ENCODE data around the gene YAF2. TPM values are rescaled to one million over a fixed set of nuclear protein-coding genes. Genes with fewer than 3 reads are reported as not detected.

The YAF2 gene
- total and polyA plus RNA-seq, 10 donors, result 15.9 to 83.7 (median 49.2) TPM

DNA sequence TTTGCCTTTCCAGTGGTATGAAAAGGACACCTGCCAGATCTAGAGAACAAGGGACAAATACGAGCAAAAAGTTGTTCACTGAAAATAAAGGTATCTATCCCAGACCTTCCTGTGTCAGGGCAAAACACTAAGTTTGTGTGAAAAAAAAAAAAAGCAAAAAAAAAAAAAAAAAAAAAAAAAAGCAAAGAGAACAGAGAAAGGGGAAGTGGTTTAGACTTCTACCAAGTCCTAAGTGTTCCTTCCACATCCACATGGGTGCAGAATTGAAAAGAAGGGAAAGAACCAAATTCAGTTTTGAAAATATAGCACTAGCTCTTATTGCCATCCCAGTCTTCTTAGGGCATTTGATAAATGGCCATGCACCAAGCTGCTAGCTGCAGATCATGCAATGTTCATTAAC, 46.1 kb upstream of the YAF2 start:
- WGBS, 5 donors, result 26 to 36% (median 30%) methylated on average over 1 of the region's 1 CpG
- Histone ChIP-seq H3K27me3 (replicated peaks in 1 of 7) (no peaks in the 10 kb centered on the region), H3K36me3 (no peaks in the 10 kb centered on the region), H3K27ac (no peak overlapping the region), H3K4me3 (no peak overlapping the region), H3K4me1 (peaks cover 0 to 10% (median 2%) of the 10 kb centered on the region in 6 donors), H3K9me3 (no peaks in the 10 kb centered on the region)
- no peak for DNase-seq
- no peak for TF ChIP-seq POLR2A (IDR thresholded peaks at IDR 0.05)
- TF ChIP-seq POLR2AphosphoS5 (IDR thresholded peaks at IDR 0.05), result no peak
- TF ChIP-seq, protein P1, sequence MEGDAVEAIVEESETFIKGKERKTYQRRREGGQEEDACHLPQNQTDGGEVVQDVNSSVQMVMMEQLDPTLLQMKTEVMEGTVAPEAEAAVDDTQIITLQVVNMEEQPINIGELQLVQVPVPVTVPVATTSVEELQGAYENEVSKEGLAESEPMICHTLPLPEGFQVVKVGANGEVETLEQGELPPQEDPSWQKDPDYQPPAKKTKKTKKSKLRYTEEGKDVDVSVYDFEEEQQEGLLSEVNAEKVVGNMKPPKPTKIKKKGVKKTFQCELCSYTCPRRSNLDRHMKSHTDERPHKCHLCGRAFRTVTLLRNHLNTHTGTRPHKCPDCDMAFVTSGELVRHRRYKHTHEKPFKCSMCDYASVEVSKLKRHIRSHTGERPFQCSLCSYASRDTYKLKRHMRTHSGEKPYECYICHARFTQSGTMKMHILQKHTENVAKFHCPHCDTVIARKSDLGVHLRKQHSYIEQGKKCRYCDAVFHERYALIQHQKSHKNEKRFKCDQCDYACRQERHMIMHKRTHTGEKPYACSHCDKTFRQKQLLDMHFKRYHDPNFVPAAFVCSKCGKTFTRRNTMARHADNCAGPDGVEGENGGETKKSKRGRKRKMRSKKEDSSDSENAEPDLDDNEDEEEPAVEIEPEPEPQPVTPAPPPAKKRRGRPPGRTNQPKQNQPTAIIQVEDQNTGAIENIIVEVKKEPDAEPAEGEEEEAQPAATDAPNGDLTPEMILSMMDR (IDR thresholded peaks at IDR 0.05 in 8 of 11, conservative IDR thresholded peaks at IDR 0.05 in 3 of 11), result no peak
- intact Hi-C loops (cut with DNase I; ENCODE audit: low total_unique reads), result no loop called here

DNA sequence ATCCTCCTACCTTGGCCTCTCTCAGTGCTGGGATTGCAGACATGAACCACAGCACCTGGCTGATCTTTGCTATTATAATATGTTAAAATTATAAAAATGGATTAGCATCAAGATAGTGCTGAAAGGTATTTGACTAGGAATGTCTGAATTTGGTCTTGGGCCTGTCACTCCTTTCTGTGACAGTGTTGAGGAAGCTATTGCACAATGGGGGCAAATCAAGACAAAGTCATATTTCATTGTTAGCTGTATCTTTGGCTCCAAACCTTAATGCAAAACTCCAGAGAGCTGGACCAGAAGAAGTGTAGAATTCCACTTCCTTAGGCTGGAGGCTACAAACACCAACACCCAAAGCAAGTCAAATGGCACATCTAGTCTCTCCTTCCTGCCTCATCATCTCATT, 45.7 kb upstream of the YAF2 start:
- intact Hi-C loops (cut with DNase I; ENCODE audit: low total_unique reads), result no loop called here
- TF ChIP-seq POLR2AphosphoS5 (IDR thresholded peaks at IDR 0.05) (no peak), POLR2A (IDR thresholded peaks at IDR 0.05) (no peak)
- TF ChIP-seq, protein P1 (IDR thresholded peaks at IDR 0.05 in 8 of 11, conservative IDR thresholded peaks at IDR 0.05 in 3 of 11), result no peak
- DNase-seq, result no peak

DNA sequence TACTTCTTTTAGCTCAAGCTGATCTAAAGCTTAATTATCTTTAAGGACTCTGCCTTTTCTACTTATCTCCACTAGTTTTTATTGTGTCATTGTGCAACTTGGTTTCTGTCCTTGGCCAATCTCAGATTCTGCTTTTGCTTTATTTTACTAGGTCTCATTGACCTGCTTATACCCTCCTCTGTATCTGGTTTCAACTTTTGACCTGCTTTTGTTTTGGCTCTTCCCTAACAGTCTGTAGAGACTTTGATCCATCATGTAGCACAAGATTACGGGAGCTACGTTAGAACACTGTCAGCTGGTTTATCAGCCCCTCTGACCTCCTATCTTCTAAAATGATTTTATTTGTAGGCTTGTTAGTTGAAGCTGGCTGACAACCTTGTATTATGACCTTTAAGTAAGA, 44.2 kb upstream of the YAF2 start:
- WGBS, 5 donors, result 74 to 90% (median 81%) methylated on average over 2 of the region's 2 CpGs
- Histone ChIP-seq H3K27me3 (replicated peaks in 1 of 7) (no peaks in the 10 kb centered on the region), H3K4me1 (peaks cover 0 to 10% (median 2%) of the 10 kb centered on the region in 6 donors), H3K4me3 (no peak overlapping the region), H3K36me3 (no peaks in the 10 kb centered on the region), H3K27ac (no peak overlapping the region), H3K9me3 (no peaks in the 10 kb centered on the region)
- TF ChIP-seq POLR2A (IDR thresholded peaks at IDR 0.05) (no peak), POLR2AphosphoS5 (IDR thresholded peaks at IDR 0.05) (no peak)
- TF ChIP-seq, protein P1 (IDR thresholded peaks at IDR 0.05 in 8 of 11, conservative IDR thresholded peaks at IDR 0.05 in 3 of 11), result no peak
- intact Hi-C loops (cut with DNase I; ENCODE audit: low total_unique reads), result no loop called here
- DNase-seq, result no peak

More for the DNA sequence above, 45.7 kb upstream of the YAF2 start:
- Histone ChIP-seq H3K4me1 (peaks cover 0 to 10% (median 2%) of the 10 kb centered on the region in 6 donors), H3K4me3 (no peak overlapping the region), H3K27ac (no peak overlapping the region), H3K27me3 (replicated peaks in 1 of 7) (no peaks in the 10 kb centered on the region), H3K36me3 (no peaks in the 10 kb centered on the region), H3K9me3 (no peaks in the 10 kb centered on the region)

DNA sequence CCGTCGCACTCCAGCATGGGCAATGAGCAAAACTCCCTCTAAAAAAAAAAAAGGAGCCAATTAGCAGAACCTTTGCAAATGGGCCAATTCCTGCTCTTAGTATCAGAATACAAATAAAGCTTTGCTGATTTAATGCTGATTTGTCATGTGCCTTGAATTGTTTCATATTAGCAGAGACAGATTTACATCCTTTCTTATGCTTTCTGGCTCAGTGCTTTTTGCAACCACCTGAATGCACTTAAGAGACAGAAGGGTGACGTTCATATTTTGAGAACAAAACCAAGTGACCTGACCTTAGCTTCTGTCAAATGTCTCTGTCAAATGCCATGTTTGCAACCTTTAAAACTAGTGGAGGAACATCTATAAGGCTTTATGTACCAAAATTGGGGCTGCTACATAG, 43.8 kb upstream of the YAF2 start:
- intact Hi-C loops (cut with DNase I; ENCODE audit: low total_unique reads), result no loop called here
- WGBS, 5 donors, result 79 to 85% (median 84%) methylated on average over 3 of the region's 3 CpGs
- Histone ChIP-seq H3K9me3 (no peaks in the 10 kb centered on the region), H3K27ac (no peak overlapping the region), H3K36me3 (no peaks in the 10 kb centered on the region), H3K27me3 (replicated peaks in 1 of 7) (no peaks in the 10 kb centered on the region), H3K4me1 (peaks cover 0 to 10% (median 2%) of the 10 kb centered on the region in 6 donors), H3K4me3 (no peak overlapping the region)
- TF ChIP-seq POLR2A (IDR thresholded peaks at IDR 0.05) (no peak), POLR2AphosphoS5 (IDR thresholded peaks at IDR 0.05) (no peak)
- TF ChIP-seq, protein P1 (IDR thresholded peaks at IDR 0.05 in 8 of 11, conservative IDR thresholded peaks at IDR 0.05 in 3 of 11), result no peak
- DNase-seq, result no peak
